HuH-7.5 (cell line): ENCODE data around the gene BTAF1.
"Not testable (repeated sequence)": the region's sequence is repeated elsewhere in the genome, so short reads cannot be mapped to it uniquely, and the experiment has no call there.

Experiments used
- DNase-seq: peaks from one replicate; pipeline ENCODE4 v3.0.0; 2011; ENCODE audit warnings: low spot score

BTAF1 gene

DNA sequence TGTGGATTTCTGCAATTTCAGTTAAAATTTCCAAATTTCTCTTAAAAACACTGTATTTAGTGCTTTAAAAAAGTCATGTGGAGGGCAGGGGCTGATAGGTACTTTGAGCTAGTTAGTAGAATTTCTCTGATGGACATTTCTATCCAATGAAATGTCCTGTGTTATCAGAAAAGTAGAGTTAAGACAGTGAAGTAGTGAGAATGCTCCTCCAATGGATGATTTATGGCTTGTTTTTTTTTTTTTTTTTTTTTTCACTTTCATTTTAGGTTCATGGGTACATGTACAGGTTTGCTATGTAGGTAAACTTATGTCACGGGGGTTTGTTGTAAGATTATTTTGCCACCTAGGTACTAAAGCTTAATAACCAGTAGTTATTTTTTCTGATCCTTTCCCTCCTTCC is 55.0 kb downstream of the BTAF1 start:
- DNase-seq, result no peak

- no peak for DNase-seq
These were observed 56.7 kb downstream of the BTAF1 start for GRCh38 chr10:91980319-91980718.

- no peak for DNase-seq
These were observed 59.8 kb downstream of the BTAF1 start for GRCh38 chr10:91983416-91983815.

- no peak for DNase-seq
These were observed 63.9 kb downstream of the BTAF1 start for GRCh38 chr10:91987397-91988037.

DNA sequence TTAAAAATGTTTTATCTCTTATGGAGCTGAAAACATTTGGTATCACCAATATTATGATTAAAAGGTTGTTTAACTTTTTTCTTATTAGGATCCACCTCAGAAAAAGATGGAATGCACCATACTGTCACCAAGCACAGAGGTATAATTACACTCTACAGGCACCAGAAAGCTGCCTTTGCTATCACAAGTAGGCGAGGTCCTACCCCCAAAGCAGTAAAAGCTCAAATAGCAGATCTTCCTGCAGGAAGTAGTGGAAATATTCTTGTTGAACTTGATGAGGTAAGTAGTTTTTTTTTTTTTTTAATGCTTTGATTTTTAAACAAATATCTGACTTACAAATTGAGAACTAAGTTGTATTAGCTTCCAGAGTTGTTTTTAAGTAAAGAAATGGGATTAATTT is 68.5 kb downstream of the BTAF1 start:
- no peak for DNase-seq

DNA sequence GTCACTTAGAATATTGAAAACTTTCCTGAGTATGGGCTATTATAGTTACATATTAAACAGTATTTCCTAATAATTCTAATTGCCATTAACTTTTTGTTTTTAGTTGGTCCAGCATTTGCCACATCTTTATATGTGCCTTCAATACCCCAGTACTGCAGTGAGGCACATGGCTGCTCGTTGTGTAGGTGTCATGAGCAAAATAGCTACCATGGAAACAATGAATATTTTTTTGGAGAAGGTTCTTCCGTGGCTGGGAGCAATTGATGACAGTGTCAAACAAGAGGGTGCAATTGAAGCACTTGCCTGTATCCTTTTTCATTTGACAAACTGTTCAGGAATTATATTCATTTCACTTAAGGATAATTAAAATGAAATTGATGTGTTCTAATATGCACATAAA is 72.7 kb downstream of the BTAF1 start:
- no peak for DNase-seq

- no peak for DNase-seq
These were observed 78.0 kb downstream of the BTAF1 start for GRCh38 chr10:92001581-92001980.

DNA sequence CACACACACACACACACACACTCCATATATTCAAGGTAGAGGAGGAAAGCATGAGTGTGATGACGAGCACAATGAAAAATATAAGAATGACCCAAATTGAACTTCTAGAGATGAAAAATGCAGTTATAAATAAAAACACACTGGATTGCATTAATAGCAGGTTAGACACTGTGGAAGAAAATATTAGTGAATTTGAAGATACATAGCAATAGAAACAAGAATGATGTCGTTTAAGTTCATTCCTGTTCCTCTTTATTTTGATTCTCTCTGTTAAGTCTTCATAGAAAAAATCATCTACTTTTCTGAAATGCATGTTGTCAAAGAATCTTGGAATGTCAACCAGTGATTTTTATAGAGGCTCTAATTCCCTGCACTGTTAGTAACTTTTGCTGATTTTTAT is 78.4 kb downstream of the BTAF1 start:
- DNase-seq, result no peak

DNA sequence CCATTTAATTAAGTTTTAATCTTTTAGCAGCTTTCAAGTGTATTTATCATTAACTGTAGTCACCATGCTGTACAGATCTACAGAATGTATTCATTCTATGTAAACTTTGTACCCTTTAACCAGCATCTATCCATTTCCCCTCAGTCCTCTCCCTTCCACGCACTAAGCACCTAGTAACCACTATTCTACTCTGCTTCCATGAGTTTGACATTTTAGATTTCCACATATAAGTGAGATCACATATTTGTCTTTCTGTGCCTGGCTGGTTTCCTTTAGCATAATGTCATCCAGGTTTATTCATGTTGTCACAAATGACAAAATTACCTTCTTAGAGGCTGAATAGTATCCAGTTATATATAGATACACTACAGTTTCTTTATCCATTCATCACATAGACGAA is 79.7 kb downstream of the BTAF1 start:
- DNase-seq, result no peak

GRCh38 chr10:92005978-92006377 is 82.4 kb downstream of the BTAF1 start:
- DNase-seq, result no peak

- DNase-seq, result no peak
These were observed 85.9 kb downstream of the BTAF1 start for GRCh38 chr10:92009445-92009844.

- no peak for DNase-seq
These were observed 86.6 kb downstream of the BTAF1 start for GRCh38 chr10:92010047-92010735.

DNA sequence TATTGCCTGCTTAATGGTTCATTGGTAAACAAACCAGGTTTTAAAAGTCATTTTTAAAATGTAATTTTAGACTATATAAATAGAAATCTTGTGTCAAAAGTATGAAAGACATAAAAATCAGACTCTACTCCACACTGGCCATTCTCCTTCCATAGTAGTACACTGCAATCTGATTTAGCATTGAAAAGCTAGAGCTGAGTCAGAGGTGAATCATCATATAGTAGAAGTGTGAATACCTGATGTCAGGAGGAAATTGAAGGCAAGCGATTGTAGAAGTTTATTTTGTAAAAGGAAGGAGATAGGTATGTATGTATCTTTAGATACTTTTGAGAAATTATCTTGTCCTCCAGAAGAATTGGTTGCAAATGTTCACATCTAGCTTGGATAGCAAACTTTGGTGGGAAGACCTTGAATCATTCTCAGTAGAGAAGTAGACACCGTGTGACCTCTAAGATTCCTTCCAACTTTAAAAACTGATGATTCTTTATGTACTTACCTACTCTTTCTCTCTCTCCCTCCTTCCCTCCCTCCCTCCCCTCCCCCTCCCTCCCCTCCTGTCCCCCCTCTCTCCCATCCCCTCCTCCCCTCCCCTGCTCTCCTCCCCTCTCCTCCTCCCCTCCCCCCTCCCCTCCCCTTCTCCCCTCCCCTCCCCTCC is 88.1 kb downstream of the BTAF1 start:
- DNase-seq, result no peak

GRCh38 chr10:92014620-92015019 is 91.0 kb downstream of the BTAF1 start:
- DNase-seq, result no peak

- no peak for DNase-seq
These were observed 101.1 kb downstream of the BTAF1 start for GRCh38 chr10:92024700-92025099.

DNA sequence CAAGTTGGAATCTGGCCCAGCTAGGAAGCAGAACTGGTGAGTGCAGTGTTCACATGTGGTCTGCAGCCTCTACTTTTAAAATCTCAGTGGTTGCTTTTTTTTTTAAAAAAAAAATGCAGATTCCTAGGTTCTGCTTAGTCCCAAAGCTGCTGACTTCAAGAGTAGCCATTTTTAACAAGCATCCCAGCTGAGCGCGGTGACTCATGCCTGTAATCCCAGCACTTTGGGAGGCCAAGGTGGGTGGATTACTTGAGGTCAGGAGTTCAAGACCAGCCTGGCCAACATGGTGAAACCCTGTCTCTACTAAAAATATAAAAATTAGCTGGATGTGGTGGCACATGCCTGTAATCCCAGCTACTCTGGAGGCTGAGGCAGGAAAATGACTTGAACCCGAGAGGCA is 101.8 kb downstream of the BTAF1 start:
- DNase-seq, result not testable (repeated sequence)

- no peak for DNase-seq
These were observed 103.6 kb downstream of the BTAF1 start for GRCh38 chr10:92027141-92027540.

DNA sequence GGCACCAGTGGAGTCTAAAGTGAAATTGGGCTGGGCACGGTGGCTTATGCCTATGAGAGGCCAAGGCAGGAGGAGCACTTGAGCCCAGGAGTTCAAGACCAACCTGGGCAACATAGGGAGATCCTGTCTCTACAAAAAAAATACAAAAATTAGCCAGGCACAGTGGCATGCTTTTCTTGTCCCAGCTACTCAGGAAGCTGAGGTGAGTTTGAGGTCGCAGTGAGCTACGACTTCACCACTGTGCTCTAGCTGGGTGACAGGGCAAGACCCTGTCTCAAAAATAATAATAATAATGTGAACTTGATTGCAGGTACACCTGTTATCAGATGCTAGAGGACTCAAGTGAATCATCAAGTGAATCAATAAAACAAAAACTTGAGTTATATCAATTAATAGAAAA is 108.0 kb downstream of the BTAF1 start:
- DNase-seq, result no peak

DNA sequence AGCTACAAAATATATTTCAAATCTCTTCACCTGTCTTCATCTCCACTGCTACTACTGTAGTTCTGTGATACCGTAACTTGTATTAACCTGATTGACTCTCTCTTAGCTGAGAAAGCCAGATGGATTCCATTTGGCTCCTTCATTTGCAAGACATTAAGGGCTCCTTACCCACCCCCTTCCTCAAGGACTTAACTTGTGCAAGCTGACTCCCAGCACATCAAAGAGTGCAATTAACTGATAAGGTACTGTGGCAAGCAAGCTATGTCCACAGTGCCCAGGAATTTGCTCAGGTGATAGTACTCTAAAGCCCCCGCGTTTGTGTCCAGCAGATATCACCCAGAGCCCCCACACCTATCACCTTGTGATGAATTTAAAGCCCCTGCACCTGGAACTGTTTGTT is 109.5 kb downstream of the BTAF1 start:
- not testable (repeated sequence) for DNase-seq

GRCh38 chr10:92038949-92039348 is 115.4 kb downstream of the BTAF1 start:
- DNase-seq, result no peak

- DNase-seq, result no peak
These were observed 119.0 kb downstream of the BTAF1 start for GRCh38 chr10:92042541-92042940.

- DNase-seq, result no peak
These were observed 122.1 kb downstream of the BTAF1 start for GRCh38 chr10:92045641-92046106.

DNA sequence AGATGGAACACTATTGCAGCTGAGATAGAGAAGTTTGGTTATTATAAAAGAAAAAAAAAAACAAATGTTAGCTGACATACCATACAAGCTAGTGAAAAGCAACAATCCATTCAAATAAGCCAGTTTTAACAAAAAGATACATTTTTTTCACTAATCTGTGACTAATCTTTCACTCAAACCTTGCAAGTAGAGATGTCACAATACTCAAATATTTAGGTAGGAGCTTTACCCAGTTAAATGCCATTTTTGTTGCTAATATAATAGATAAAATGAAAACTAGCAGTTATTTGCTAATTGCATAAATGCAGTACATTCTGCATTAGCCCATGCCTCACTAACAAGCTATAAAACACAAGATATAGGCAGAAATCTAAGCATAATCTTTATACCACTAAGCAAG is 123.6 kb downstream of the BTAF1 start:
- DNase-seq, result no peak
